HG02763 (cell line): ENCODE data around the gene ALDH5A1.

ENCODE experiments used
- ATAC-seq: cut with Tn5 transposase; IDR thresholded peaks from one replicate; pipeline ENCODE4 v1.9.1; 2021; ENCODE audit warnings: mild to moderate bottlenecking, moderate library complexity; ENCODE audit not compliant: unreplicated experiment

Gene ALDH5A1

DNA sequence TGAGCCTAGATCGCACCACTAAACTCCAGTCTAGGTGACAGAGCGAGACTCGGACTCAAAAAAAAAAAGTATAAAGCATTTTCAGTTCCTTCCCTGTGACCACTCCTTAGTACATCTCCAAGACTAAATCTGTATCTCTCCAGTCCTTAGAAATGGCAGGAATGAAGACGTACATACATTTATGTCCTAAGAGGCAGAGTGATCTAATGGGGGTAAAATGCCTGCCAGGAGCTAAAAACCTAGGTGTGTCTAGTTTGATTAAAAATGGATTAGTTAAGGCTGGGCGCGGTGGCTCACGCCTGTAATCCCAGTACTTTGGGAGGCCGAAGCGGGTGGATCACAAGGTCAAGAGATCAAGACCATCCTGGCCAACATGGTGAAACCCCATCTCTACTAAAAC, 70.4 kb downstream of the ALDH5A1 start:
- ATAC-seq = no peak

GRCh38 chr6:24566020-24566767, 71.4 kb downstream of the ALDH5A1 start:
- ATAC-seq = no peak

- ATAC-seq = no peak
Observed at GRCh38 chr6:24568683-24569082, 73.9 kb downstream of the ALDH5A1 start.

DNA sequence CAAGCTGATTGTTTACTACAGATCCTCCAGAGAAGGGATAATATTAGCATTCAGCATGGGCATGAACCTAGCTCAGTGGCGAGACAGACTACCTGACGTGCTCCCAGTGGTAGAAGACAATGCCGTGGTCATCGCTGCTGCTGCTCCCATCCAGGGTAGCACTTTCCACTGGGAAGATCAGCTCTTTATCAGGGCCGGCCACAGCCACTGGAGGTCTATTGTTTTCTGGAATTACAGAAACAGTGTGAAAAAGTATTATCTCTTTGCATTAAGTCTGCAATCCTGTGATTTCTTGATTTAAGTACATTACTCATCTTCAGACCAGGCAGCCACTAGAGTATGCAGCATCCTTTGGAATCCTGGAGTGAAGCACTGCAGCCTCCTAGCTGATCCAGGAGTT, 75.0 kb downstream of the ALDH5A1 start:
- ATAC-seq = no peak

DNA sequence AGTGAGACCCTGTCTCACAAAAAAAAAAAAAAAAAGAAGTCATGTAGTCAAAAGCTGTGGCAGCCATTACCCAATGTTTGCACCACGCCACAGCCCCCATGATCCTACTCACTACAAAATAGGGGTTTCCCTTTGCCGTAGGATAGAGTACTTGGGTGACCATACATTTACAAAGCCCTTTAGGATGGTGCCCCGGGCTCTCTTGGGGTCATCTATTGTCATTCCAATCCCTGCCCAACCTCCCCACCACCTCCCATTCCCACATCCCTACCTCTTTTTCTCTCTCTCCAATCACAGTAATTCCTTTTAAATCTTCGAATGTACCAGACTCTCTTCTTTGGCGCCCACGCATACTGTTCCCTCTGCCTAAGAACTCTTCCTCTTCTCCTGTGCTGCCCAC, 76.6 kb downstream of the ALDH5A1 start:
- ATAC-seq = no peak

DNA sequence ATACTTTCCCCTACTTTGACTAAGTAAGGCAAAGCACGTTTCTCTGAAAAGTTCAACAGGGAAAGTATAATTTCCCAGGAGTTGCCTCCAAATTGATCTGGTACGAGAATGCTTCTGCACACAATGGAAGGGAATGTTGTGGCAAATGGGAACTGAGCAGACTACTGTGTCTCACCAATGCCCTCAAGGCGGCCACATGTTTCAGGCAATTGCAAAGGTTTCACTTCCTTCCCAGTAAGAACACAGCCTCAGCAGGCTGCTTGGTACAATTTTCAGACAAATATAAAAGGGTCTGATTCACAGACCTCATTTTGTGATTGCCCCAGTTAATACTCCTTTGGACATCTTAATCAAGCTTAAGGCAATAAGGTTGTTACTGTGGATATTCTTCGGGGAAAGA, 80.0 kb downstream of the ALDH5A1 start:
- ATAC-seq = peak; percentile 82

DNA sequence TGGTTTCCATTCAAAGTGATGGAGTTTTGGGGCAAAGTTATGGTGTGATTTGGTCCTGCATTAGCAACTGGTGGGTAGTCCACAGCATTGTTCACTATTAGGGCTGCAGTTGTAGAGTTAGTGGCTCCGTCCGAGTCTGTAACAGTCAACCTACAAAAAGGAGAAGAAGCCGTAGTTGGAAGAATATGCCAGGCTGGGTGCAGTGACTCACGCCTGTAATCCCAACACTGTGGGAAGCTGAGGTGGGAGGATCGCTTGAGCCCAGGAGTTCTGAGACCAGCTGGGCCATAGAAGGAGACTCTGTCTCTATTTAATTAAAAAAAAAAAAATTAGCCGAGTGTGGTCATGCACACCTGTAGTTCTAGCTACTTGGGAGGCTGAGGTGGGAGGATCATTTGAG, 81.7 kb downstream of the ALDH5A1 start:
- ATAC-seq = no peak

GRCh38 chr6:24581084-24581669, 86.4 kb downstream of the ALDH5A1 start:
- ATAC-seq = no peak

DNA sequence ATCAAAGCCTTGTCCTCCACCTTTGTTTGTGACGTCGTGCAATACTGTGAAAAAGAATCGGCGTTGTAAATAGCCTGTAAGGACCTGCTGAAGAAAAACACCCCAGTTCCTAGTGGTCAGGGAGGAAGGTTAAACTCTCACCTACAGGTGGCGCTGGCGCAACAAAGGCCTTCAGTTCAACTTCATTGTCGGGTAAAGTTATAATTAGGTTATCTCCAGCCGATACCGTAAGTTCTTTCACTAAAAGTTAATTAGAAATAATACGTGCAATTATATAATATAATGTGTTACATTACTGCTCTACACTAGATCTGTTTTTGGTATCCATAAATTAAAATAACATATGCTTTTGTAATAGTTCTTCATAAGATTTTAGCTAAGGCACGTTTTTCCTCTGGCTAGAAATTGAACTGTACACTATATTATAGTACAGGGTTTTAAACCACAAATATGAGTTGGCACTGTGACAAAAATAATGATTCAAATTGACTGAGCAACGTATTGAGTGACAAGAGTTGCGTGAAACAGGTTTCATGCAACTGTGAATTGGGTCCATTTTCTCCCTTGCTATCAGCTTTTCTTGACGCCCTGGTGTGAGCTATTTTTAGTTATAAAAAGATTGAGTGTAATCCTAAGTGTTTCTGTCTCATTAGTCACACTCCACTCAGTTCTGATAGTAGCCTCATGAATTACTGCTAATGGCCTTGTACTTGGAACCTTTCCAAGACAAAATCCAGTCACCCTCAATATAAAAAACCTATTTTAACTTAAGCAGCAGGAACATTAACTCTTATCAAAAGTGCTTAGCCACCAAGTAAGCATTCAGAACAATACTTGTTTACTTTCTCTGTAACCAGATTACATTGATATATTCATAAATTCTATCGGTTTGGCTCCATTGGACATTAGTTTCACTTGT, 89.0 kb downstream of the ALDH5A1 start:
- ATAC-seq = no peak

GRCh38 chr6:24584382-24584720, 89.6 kb downstream of the ALDH5A1 start:
- ATAC-seq = no peak
